WTC11 (cell line): ENCODE data around the gene SH3TC2. TPM values are rescaled to one million over a fixed set of nuclear protein-coding genes. Genes with fewer than 3 reads are reported as not detected.

Experiments used
- ATAC-seq: fragments of 200-7000 bp; cut with Tn5 transposase; 2 replicates; pipeline ENCODE4 v1.10.0; 2021; ENCODE audit warnings: mild to moderate bottlenecking, moderate library complexity
- CTCF ChIA-PET: fragments of 300-600 bp; sonication (Branson Sonifier 250); formaldehyde crosslinking; loops from one replicate; lab custom pipeline; 2021; ENCODE audit warnings: antibody characterized with exemption; lab: Charles Lee
- POLR2A ChIA-PET: fragments of 350-600 bp; sonication (Branson Sonifier 250); formaldehyde crosslinking; loops from one replicate; lab custom pipeline; 2021; ENCODE audit warnings: antibody characterized with exemption; lab: Charles Lee
- DNase-seq: peaks from one replicate; pipeline ENCODE4 v3.0.0; 2021; ENCODE audit warnings: low spot score
- H3K27ac Mint-ChIP-seq: 2 replicates; pipeline ENCODE4 v1.8.0; 2021; ENCODE audit warnings: mixed read lengths
- H3K27me3 Mint-ChIP-seq: 2 replicates; pipeline ENCODE4 v1.8.0; 2021; ENCODE audit warnings: low read depth, mild to moderate bottlenecking, moderate library complexity, mixed read lengths
- H3K36me3 Mint-ChIP-seq: 2 replicates; pipeline ENCODE4 v1.8.0; 2021; ENCODE audit warnings: mixed read lengths
- H3K4me1 Mint-ChIP-seq: 2 replicates; pipeline ENCODE4 v1.8.0; 2022; ENCODE audit warnings: mixed read lengths
- H3K4me3 Mint-ChIP-seq: 2 replicates; pipeline ENCODE4 v1.8.0; 2021; ENCODE audit warnings: mild to moderate bottlenecking, moderate library complexity, mixed read lengths
- H3K9me3 Mint-ChIP-seq: 2 replicates; pipeline ENCODE4 v1.8.0; 2021; ENCODE audit warnings: mixed read lengths
- ATF1 ChIP-seq: sonication (generic); formaldehyde crosslinking; IDR thresholded peaks from 2 replicates; pipeline ENCODE4 v1.8.1; 2023; ENCODE audit warnings: mild to moderate bottlenecking, moderate library complexity, missing genetic modification reagents
- ELF4 ChIP-seq: sonication (generic); formaldehyde crosslinking; IDR thresholded peaks from 2 replicates; pipeline ENCODE4 v1.8.1; 2022; ENCODE audit warnings: low read depth, mild to moderate bottlenecking, moderate library complexity, missing genetic modification reagents
- FOXJ3 ChIP-seq: sonication (generic); formaldehyde crosslinking; IDR thresholded peaks from 2 replicates; pipeline ENCODE4 v1.9.0; 2021; ENCODE audit warnings: missing genetic modification reagents, mild to moderate bottlenecking, borderline replicate concordance
- FOXP1 ChIP-seq: sonication (generic); formaldehyde crosslinking; IDR thresholded peaks from 2 replicates; pipeline ENCODE4 v1.8.0; 2022; ENCODE audit warnings: missing genetic modification reagents, mild to moderate bottlenecking, moderate library complexity, borderline replicate concordance
- GABPB1 ChIP-seq: sonication (generic); formaldehyde crosslinking; IDR thresholded peaks from 2 replicates; pipeline ENCODE4 v1.8.1; 2023; ENCODE audit warnings: mild to moderate bottlenecking, missing genetic modification reagents
- MYBL2 ChIP-seq: sonication (generic); formaldehyde crosslinking; IDR thresholded peaks from 2 replicates; pipeline ENCODE4 v1.8.1; 2023; ENCODE audit warnings: mild to moderate bottlenecking, moderate library complexity, missing genetic modification reagents
- NR3C1 ChIP-seq: sonication (generic); formaldehyde crosslinking; conservative IDR thresholded peaks from 2 replicates; pipeline ENCODE4 v1.8.1; 2023; ENCODE audit warnings: low read depth, mild to moderate bottlenecking, missing genetic modification reagents
- PRRX2 ChIP-seq: fragments of 250-450 bp; sonication (Bioruptor Pico); IDR thresholded peaks from 2 replicates; pipeline ENCODE4 v1.8.0; 2021; ENCODE audit warnings: mild to moderate bottlenecking
- RELA ChIP-seq: sonication (generic); formaldehyde crosslinking; IDR thresholded peaks from 2 replicates; pipeline ENCODE4 v1.8.1; 2022; ENCODE audit warnings: missing genetic modification reagents, mild to moderate bottlenecking, borderline replicate concordance
- RORB ChIP-seq: fragments of 250-450 bp; sonication (Bioruptor Pico); IDR thresholded peaks from 2 replicates; pipeline ENCODE4 v1.9.0; 2021; ENCODE audit warnings: mild to moderate bottlenecking
- SMAD3 ChIP-seq: sonication (generic); formaldehyde crosslinking; IDR thresholded peaks from 2 replicates; pipeline ENCODE4 v1.8.0; 2022; ENCODE audit warnings: missing genetic modification reagents, mild to moderate bottlenecking, borderline replicate concordance
- SMAD4 ChIP-seq: sonication (generic); formaldehyde crosslinking; IDR thresholded peaks from 2 replicates; pipeline ENCODE4 v1.8.0; 2022; ENCODE audit warnings: mild to moderate bottlenecking, missing genetic modification reagents
- SOX15 ChIP-seq: fragments of 250-450 bp; sonication (Bioruptor Pico); IDR thresholded peaks from 2 replicates; pipeline ENCODE4 v1.9.0; 2021; ENCODE audit warnings: mild to moderate bottlenecking
- TEAD4 ChIP-seq: sonication (generic); formaldehyde crosslinking; IDR thresholded peaks from 2 replicates; pipeline ENCODE4 v1.8.0; 2022; ENCODE audit warnings: mild to moderate bottlenecking, missing genetic modification reagents
- ZNF317 ChIP-seq: sonication (generic); formaldehyde crosslinking; IDR thresholded peaks from 2 replicates; pipeline ENCODE4 v1.8.1; 2023; ENCODE audit warnings: low read depth, mild to moderate bottlenecking, moderate library complexity, missing genetic modification reagents, borderline replicate concordance
- total RNA-seq: library from RNA; stranded (reverse); gene quantifications from 3 replicates; pipeline ENCODE4 v1.2.3, GENCODE V29; 2021
- TF ChIP-seq, protein P1 (sequence below): sonication (generic); formaldehyde crosslinking; conservative IDR thresholded peaks from 2 replicates; pipeline ENCODE4 v1.8.1; 2022; ENCODE audit warnings: mild to moderate bottlenecking, missing genetic modification reagents
- TF ChIP-seq, protein P2 (sequence below): sonication (generic); formaldehyde crosslinking; IDR thresholded peaks from 2 replicates; pipeline ENCODE4 v1.8.0; 2022; ENCODE audit warnings: mild to moderate bottlenecking, missing genetic modification reagents
- TF ChIP-seq, protein P3 (sequence below): sonication (generic); formaldehyde crosslinking; IDR thresholded peaks from 2 replicates; pipeline ENCODE4 v1.8.0; 2022; ENCODE audit warnings: missing genetic modification reagents
- TF ChIP-seq, protein P4 (sequence below): fragments of 250-450 bp; sonication (Bioruptor Pico); conservative IDR thresholded peaks from 2 replicates; pipeline ENCODE4 v1.9.0; 2021; ENCODE audit warnings: mild to moderate bottlenecking
- TF ChIP-seq, protein P5 (sequence below): fragments of 250-450 bp; sonication (Bioruptor Pico); IDR thresholded peaks from 2 replicates; pipeline ENCODE4 v1.9.0; 2021; ENCODE audit warnings: mild to moderate bottlenecking
- TF ChIP-seq, protein P6 (sequence below): sonication (generic); formaldehyde crosslinking; IDR thresholded peaks from 2 replicates; pipeline ENCODE4 v1.8.0; 2022; ENCODE audit warnings: mild to moderate bottlenecking, missing genetic modification reagents

The SH3TC2 gene
- total RNA-seq, 1 experiment from 2014 or later: 0.61 TPM

DNA sequence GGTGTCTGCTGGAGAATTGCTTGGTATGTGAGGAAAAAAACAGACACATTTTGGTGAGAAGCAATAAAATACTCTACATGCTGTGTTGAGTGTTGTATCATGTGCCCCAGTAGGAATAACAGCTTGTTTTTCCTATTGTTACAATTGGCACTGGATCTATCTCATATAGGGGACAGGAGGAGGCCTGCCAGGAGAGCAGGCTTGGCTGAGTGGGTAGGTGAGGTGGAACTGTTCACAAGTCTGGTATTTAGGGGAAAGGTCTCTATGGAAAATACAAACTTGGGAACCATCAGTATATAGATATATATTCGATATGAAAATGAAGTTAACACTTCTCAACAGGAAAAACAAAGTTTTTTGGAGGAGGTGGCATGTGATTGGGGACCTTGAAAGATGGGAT lies 9.5 kb upstream of the SH3TC2 start:
- Mint-ChIP-seq H3K27ac (no peak overlapping the region), H3K4me3 (no peak overlapping the region)

DNA sequence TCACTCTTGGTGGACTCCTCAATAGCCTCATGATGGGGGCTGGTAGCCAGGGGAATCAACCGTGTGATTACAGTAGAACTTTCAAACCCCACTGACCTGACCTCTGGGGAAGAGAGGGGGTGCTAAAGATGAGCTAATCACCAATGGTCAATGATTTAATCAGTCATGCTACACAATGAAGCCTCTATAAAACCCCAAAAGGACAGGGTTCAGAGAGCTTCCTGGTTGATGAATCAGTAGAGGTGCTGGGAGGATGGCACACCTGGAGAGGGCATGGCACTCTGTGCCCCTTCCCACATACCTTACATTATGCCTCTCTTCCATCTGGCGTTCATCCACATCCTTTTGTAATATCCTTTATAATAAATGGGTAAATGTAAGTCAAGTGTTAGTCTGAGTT lies 8.9 kb upstream of the SH3TC2 start:
- TF ChIP-seq MYBL2: no peak
- no peak for TF ChIP-seq SMAD3 (CRISPR knock-in tag)
- TF ChIP-seq, protein P1, sequence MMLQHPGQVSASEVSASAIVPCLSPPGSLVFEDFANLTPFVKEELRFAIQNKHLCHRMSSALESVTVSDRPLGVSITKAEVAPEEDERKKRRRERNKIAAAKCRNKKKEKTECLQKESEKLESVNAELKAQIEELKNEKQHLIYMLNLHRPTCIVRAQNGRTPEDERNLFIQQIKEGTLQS: no peak
- no peak for TF ChIP-seq NR3C1
- no peak for TF ChIP-seq FOXJ3 (CRISPR knock-in tag)
- TF ChIP-seq ATF1 (CRISPR knock-in tag): no peak
- TF ChIP-seq, protein P2, sequence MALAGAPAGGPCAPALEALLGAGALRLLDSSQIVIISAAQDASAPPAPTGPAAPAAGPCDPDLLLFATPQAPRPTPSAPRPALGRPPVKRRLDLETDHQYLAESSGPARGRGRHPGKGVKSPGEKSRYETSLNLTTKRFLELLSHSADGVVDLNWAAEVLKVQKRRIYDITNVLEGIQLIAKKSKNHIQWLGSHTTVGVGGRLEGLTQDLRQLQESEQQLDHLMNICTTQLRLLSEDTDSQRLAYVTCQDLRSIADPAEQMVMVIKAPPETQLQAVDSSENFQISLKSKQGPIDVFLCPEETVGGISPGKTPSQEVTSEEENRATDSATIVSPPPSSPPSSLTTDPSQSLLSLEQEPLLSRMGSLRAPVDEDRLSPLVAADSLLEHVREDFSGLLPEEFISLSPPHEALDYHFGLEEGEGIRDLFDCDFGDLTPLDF: no peak
- TF ChIP-seq, protein P3, sequence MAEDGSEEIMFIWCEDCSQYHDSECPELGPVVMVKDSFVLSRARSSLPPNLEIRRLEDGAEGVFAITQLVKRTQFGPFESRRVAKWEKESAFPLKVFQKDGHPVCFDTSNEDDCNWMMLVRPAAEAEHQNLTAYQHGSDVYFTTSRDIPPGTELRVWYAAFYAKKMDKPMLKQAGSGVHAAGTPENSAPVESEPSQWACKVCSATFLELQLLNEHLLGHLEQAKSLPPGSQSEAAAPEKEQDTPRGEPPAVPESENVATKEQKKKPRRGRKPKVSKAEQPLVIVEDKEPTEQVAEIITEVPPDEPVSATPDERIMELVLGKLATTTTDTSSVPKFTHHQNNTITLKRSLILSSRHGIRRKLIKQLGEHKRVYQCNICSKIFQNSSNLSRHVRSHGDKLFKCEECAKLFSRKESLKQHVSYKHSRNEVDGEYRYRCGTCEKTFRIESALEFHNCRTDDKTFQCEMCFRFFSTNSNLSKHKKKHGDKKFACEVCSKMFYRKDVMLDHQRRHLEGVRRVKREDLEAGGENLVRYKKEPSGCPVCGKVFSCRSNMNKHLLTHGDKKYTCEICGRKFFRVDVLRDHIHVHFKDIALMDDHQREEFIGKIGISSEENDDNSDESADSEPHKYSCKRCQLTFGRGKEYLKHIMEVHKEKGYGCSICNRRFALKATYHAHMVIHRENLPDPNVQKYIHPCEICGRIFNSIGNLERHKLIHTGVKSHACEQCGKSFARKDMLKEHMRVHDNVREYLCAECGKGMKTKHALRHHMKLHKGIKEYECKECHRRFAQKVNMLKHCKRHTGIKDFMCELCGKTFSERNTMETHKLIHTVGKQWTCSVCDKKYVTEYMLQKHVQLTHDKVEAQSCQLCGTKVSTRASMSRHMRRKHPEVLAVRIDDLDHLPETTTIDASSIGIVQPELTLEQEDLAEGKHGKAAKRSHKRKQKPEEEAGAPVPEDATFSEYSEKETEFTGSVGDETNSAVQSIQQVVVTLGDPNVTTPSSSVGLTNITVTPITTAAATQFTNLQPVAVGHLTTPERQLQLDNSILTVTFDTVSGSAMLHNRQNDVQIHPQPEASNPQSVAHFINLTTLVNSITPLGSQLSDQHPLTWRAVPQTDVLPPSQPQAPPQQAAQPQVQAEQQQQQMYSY (CRISPR knock-in tag): no peak
- TF ChIP-seq, protein P4, sequence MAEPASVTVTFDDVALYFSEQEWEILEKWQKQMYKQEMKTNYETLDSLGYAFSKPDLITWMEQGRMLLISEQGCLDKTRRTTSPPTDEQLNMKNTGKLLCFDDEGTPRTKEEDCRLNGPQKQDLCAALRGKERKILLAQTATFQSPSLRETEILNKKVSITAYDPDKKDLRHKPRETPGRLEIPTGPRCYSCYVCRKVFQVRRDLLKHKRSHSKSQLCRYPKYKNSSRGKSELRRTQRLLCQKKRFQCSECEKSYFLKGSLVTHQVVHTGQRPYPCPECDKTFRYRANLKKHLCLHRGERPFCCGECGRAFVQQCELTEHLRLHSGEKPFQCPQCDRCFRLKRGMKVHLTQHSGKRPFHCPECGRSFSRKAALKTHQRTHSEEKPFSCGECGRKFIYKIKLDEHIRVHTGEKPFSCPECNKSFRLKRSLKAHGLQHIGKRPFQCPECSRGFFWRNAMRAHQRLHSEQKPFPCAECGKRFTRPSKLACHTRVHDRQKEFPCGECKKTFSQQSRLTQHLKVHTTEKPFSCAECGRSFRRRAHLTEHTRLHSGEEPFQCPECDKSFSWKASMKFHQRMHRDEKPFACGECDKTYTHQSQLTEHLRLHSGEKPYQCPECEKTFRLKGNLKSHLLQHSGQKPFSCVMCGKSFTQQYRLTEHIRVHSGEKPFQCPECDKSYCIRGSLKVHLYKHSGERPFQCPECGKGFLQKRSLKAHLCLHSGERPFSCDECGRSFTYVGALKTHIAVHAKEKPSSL (CRISPR knock-in tag): no peak
- no peak for TF ChIP-seq RORB
- TF ChIP-seq SMAD4 (CRISPR knock-in tag): no peak
- TF ChIP-seq, protein P5, sequence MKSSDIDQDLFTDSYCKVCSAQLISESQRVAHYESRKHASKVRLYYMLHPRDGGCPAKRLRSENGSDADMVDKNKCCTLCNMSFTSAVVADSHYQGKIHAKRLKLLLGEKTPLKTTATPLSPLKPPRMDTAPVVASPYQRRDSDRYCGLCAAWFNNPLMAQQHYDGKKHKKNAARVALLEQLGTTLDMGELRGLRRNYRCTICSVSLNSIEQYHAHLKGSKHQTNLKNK (CRISPR knock-in tag): no peak
- no peak for TF ChIP-seq TEAD4 (CRISPR knock-in tag)
- TF ChIP-seq, all 79 proteins: peak for 0
- ChIA-PET POLR2A (no interaction called here), CTCF (interaction anchor here (1.5 to 2.5 kb wide), 4 partner anchors 43 to 341 kb away, joined by 3 to 16 read pairs (median 6); no protein-coding TSS in a partner anchor)
- Mint-ChIP-seq H3K36me3 (no peaks in the 10 kb centered on the region), H3K27me3 (no peaks in the 10 kb centered on the region), H3K4me3 (no peak overlapping the region), H3K4me1 (peaks cover 3% of the 10 kb centered on the region), H3K9me3 (no peaks in the 10 kb centered on the region), H3K27ac (no peak overlapping the region)
- ATAC-seq (no peak), DNase-seq (no peak)

More for the DNA sequence above, 9.5 kb upstream of the SH3TC2 start:
- ChIA-PET POLR2A (no interaction called here), CTCF (interaction anchor here (2.2 to 2.5 kb wide), 2 partner anchors 42 to 53 kb away, joined by 7 to 16 read pairs; no protein-coding TSS in a partner anchor)
- DNase-seq: no peak
- H3K4me1 Mint-ChIP-seq: peaks cover 3% of the 10 kb centered on the region
- H3K36me3 Mint-ChIP-seq: no peaks in the 10 kb centered on the region
- ATAC-seq: no peak
- TF ChIP-seq SOX15 (CRISPR knock-in tag) (no peak), PRRX2 (no peak), RELA (CRISPR knock-in tag) (no peak), ZNF317 (CRISPR knock-in tag) (no peak), FOXP1 (CRISPR knock-in tag) (no peak), GABPB1 (CRISPR knock-in tag) (no peak), ELF4 (CRISPR knock-in tag) (no peak)
- TF ChIP-seq, protein P6, sequence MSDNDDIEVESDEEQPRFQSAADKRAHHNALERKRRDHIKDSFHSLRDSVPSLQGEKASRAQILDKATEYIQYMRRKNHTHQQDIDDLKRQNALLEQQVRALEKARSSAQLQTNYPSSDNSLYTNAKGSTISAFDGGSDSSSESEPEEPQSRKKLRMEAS (CRISPR knock-in tag): no peak
- TF ChIP-seq, protein P1: no peak
- H3K9me3 Mint-ChIP-seq: no peaks in the 10 kb centered on the region
- H3K27me3 Mint-ChIP-seq: no peaks in the 10 kb centered on the region
